Measurements from ENCODE around the gene F11R. TPM values are rescaled to one million over a fixed set of nuclear protein-coding genes. Genes with fewer than 3 reads are reported as not detected.
"Not testable (repeated sequence)": the region's sequence is repeated elsewhere in the genome, so short reads cannot be mapped to it uniquely, and the experiment has no call there.

The F11R gene
- total RNA-seq, 3 donors from 2014 or later (not counting 1 experiment from before 2014, with no cell fraction given): 27.8 to 34.6 (median 30.2) TPM

- DNase-seq (no peak), ATAC-seq (no peak)
- peak overlapping the region; percentile 95 for H3K4me3 Mint-ChIP-seq
- no peaks in the 10 kb centered on the region for H3K9me3 ChIP-seq (ENCODE audit: control insufficient read depth, insufficient read depth, low read length)
- H3K4me3 ChIP-seq (ENCODE audit: low read length): no peak overlapping the region
- TF ChIP-seq CTCF (IDR thresholded peaks at IDR 0.05): no peak
- H3K4me1 ChIP-seq (ENCODE audit: control insufficient read depth, insufficient read depth, low read length): peaks cover 23% of the 10 kb centered on the region
- H3K4me1 Mint-ChIP-seq: peaks cover 28 to 34% of the 10 kb centered on the region in 2 donors
- no peaks in the 10 kb centered on the region for H3K27me3 ChIP-seq (ENCODE audit: control insufficient read depth, insufficient read depth, low read length)
- H3K27me3 Mint-ChIP-seq (ENCODE audit: low read depth in 2 of 2): no peaks in the 10 kb centered on the region
- no peaks in the 10 kb centered on the region for H3K9me3 Mint-ChIP-seq
- intact Hi-C loops (cut with micrococcal nuclease): loop anchor here (2.0 kb wide), 1 partner anchor 23 kb away; the partner anchor contains the start of gene USF1
- WGBS (ENCODE audit: insufficient coverage): 84% methylated on average over 1 of the region's 2 CpGs
- H3K36me3 ChIP-seq (ENCODE audit: control insufficient read depth, insufficient read depth, low read length): no peaks in the 10 kb centered on the region
- H3K27ac Mint-ChIP-seq: peak overlapping the region; percentile 89 to 90
- H3K36me3 Mint-ChIP-seq: no peaks in the 10 kb centered on the region
- no peak overlapping the region for H3K27ac ChIP-seq (ENCODE audit: low read length)
Measured at GRCh38 chr1:161021970-161022353, 1.0 kb upstream of the F11R start.

- TF ChIP-seq CTCF (IDR thresholded peaks at IDR 0.05): no peak
- ATAC-seq: peak; percentile 88 to 94 (median 93)
- Histone ChIP-seq H3K4me3 (ENCODE audit: low read length) (peak overlapping the region; percentile 87), H3K9me3 (ENCODE audit: control insufficient read depth, insufficient read depth, low read length) (no peaks in the 10 kb centered on the region), H3K36me3 (ENCODE audit: control insufficient read depth, insufficient read depth, low read length) (no peaks in the 10 kb centered on the region), H3K4me1 (ENCODE audit: control insufficient read depth, insufficient read depth, low read length) (peaks cover 23% of the 10 kb centered on the region), H3K27me3 (ENCODE audit: control insufficient read depth, insufficient read depth, low read length) (no peaks in the 10 kb centered on the region), H3K27ac (ENCODE audit: low read length) (peak overlapping the region; percentile 74)
- intact Hi-C loops (cut with micrococcal nuclease): loop anchor here (2.0 kb wide), 1 partner anchor 23 kb away; the partner anchor contains the start of gene USF1
- Mint-ChIP-seq H3K27ac (peak overlapping the region; percentile 89 to 90), H3K9me3 (no peaks in the 10 kb centered on the region), H3K4me1 (peaks cover 28 to 38% of the 10 kb centered on the region in 2 donors), H3K36me3 (no peaks in the 10 kb centered on the region), H3K27me3 (ENCODE audit: low read depth in 2 of 2) (no peaks in the 10 kb centered on the region), H3K4me3 (peak overlapping the region; percentile 95)
- WGBS (ENCODE audit: insufficient coverage): 15% methylated on average over 34 of the region's 34 CpGs
- peak; percentile 71 to 93 for DNase-seq
Measured at GRCh38 chr1:161021165-161021969, 415 bp upstream of the F11R start.

GRCh38 chr1:161019751-161020495 is 1.0 kb downstream of the F11R start:
- WGBS (ENCODE audit: insufficient coverage): 27% methylated on average over 10 of the region's 10 CpGs
- no peak for TF ChIP-seq CTCF (IDR thresholded peaks at IDR 0.05)
- Histone ChIP-seq H3K36me3 (ENCODE audit: control insufficient read depth, insufficient read depth, low read length) (no peaks in the 10 kb centered on the region), H3K27ac (ENCODE audit: low read length) (peak overlapping the region; percentile 74), H3K27me3 (ENCODE audit: control insufficient read depth, insufficient read depth, low read length) (no peaks in the 10 kb centered on the region), H3K4me1 (ENCODE audit: control insufficient read depth, insufficient read depth, low read length) (peaks cover 23% of the 10 kb centered on the region), H3K4me3 (ENCODE audit: low read length) (peak overlapping the region; percentile 87), H3K9me3 (ENCODE audit: control insufficient read depth, insufficient read depth, low read length) (no peaks in the 10 kb centered on the region)
- Mint-ChIP-seq H3K9me3 (no peaks in the 10 kb centered on the region), H3K4me3 (peak overlapping the region; percentile 95), H3K4me1 (peaks cover 28 to 39% of the 10 kb centered on the region in 2 donors), H3K27me3 (ENCODE audit: low read depth in 2 of 2) (no peaks in the 10 kb centered on the region), H3K27ac (peak overlapping the region; percentile 89 to 90), H3K36me3 (no peaks in the 10 kb centered on the region)
- DNase-seq: peak in 1 of 2 donors; percentile 28
- ATAC-seq: no peak
- intact Hi-C loops (cut with micrococcal nuclease): loop anchor here (1.0 to 2.0 kb wide), 2 partner anchors 25 to 50 kb away; partner anchors contain the start of gene USF1

GRCh38 chr1:161019111-161019660 is 1.8 kb downstream of the F11R start:
- H3K9me3 Mint-ChIP-seq; H3K36me3 Mint-ChIP-seq; H3K27me3 Mint-ChIP-seq (ENCODE audit: low read depth in 2 of 2); H3K27ac ChIP-seq (ENCODE audit: low read length); H3K27me3 ChIP-seq (ENCODE audit: control insufficient read depth, insufficient read depth, low read length); H3K9me3 ChIP-seq (ENCODE audit: control insufficient read depth, insufficient read depth, low read length); intact Hi-C loops (cut with micrococcal nuclease); DNase-seq; H3K36me3 ChIP-seq (ENCODE audit: control insufficient read depth, insufficient read depth, low read length); H3K4me3 ChIP-seq (ENCODE audit: low read length); ATAC-seq: not testable (repeated sequence)
- 82% methylated on average over 15 of the region's 15 CpGs for WGBS (ENCODE audit: insufficient coverage)
- Mint-ChIP-seq H3K4me1 (peaks cover 30 to 41% of the 10 kb centered on the region in 2 donors), H3K4me3 (peak overlapping the region; percentile 95), H3K27ac (peak overlapping the region; percentile 21 to 89)
- peaks cover 27% of the 10 kb centered on the region for H3K4me1 ChIP-seq (ENCODE audit: control insufficient read depth, insufficient read depth, low read length)

Data from natural killer cell (primary cell).